Stimulated activated effector memory CD8-positive, alpha-beta T cell treated with anti-CD3 and anti-CD28 coated beads, Interleukin-12 subunit alpha, Interleukin-12 subunit beta, amount 100 ng/mL, for 72 hours (primary cell): ENCODE data around the gene TRPM2.

Source experiments
- ATAC-seq: fragments of 150-1000 bp; cut with Tn5 transposase; 2 replicates; pipeline ENCODE4 v1.10.0; 2021
- DNase-seq, 2 donors: peaks; one replicate each; pipeline ENCODE4 v3.0.0; 2021 to 2022; ENCODE audit warnings: low spot score in 2 of 2
- H3K27ac Mint-ChIP-seq: one replicate; pipeline ENCODE4 v1.8.0; 2022; ENCODE audit warnings: mild to moderate bottlenecking, mixed read lengths
- H3K36me3 Mint-ChIP-seq: one replicate; pipeline ENCODE4 v1.8.0; 2022; ENCODE audit warnings: mild to moderate bottlenecking, mixed read lengths
- H3K4me1 Mint-ChIP-seq: one replicate; pipeline ENCODE4 v1.8.0; 2022; ENCODE audit warnings: mixed read lengths
- H3K4me3 Mint-ChIP-seq: one replicate; pipeline ENCODE4 v1.8.0; 2022; ENCODE audit warnings: mild to moderate bottlenecking, mixed read lengths
- H3K9me3 Mint-ChIP-seq: one replicate; pipeline ENCODE4 v1.8.0; 2022; ENCODE audit warnings: mixed read lengths

Gene TRPM2

DNA sequence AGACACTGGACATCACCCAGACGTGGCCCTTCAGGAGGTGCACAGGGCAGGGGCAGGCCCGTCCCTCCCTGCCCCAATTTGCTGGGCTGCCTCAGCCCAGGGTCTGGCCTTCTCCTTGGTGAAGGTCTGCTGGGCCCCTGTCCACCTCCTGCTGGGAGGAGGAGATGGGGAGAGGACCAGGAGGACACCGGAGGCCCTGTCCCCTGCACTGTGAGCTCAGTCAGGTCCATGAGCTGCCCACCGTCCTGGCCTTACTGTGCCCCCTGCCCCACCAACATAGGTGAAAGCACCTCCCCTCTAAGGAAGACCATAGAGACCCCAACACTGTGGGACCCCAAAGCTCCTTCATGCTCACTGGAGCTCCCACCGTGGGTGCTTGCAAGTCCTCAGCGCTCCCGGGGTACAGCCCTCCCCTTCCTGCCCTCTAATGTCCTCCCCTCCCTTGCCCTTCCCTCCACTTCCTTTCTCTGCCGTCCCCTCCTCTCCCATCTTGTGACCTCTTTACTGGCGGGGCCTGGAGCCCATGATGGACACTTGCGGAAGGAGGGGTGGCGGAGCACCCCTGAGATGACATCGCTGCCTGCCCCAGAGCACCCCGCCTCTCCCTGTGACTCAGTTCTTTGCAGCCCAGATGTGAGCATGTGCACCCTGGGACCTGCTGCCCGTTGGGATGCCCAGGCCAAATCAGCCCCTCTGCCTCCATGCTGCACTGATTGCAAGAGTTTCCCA lies 106.5 kb downstream of the TRPM2 start:
- no peak overlapping the region for H3K4me3 Mint-ChIP-seq
- H3K27ac Mint-ChIP-seq, result no peak overlapping the region
- H3K4me1 Mint-ChIP-seq, result no peaks in the 10 kb centered on the region
- no peaks in the 10 kb centered on the region for H3K36me3 Mint-ChIP-seq
- no peaks in the 10 kb centered on the region for H3K9me3 Mint-ChIP-seq
- no peak for ATAC-seq
- DNase-seq, result no peak

- ATAC-seq, result no peak
- no peak for DNase-seq
- no peaks in the 10 kb centered on the region for H3K4me1 Mint-ChIP-seq
- H3K9me3 Mint-ChIP-seq, result no peaks in the 10 kb centered on the region
- H3K36me3 Mint-ChIP-seq, result no peaks in the 10 kb centered on the region
- H3K4me3 Mint-ChIP-seq, result no peak overlapping the region
- no peak overlapping the region for H3K27ac Mint-ChIP-seq
These were observed 107.0 kb downstream of the TRPM2 start for GRCh38 chr21:44460441-44460755.

- DNase-seq (no peak), ATAC-seq (no peak)
- Mint-ChIP-seq H3K27ac (no peak overlapping the region), H3K36me3 (no peaks in the 10 kb centered on the region), H3K4me1 (no peaks in the 10 kb centered on the region), H3K4me3 (no peak overlapping the region), H3K9me3 (no peaks in the 10 kb centered on the region)
These were observed 107.6 kb downstream of the TRPM2 start for GRCh38 chr21:44461005-44461404.

- no peak for ATAC-seq
- no peak for DNase-seq
- no peaks in the 10 kb centered on the region for H3K4me1 Mint-ChIP-seq
- no peaks in the 10 kb centered on the region for H3K36me3 Mint-ChIP-seq
- no peaks in the 10 kb centered on the region for H3K9me3 Mint-ChIP-seq
- H3K4me3 Mint-ChIP-seq, result no peak overlapping the region
- no peak overlapping the region for H3K27ac Mint-ChIP-seq
These were observed 108.1 kb downstream of the TRPM2 start for GRCh38 chr21:44461464-44462001.

GRCh38 chr21:44462086-44462833 lies 108.8 kb downstream of the TRPM2 start:
- Mint-ChIP-seq H3K36me3 (no peaks in the 10 kb centered on the region), H3K9me3 (no peaks in the 10 kb centered on the region), H3K27ac (no peak overlapping the region), H3K4me3 (no peak overlapping the region), H3K4me1 (no peaks in the 10 kb centered on the region)
- no peak for ATAC-seq
- DNase-seq, result no peak

GRCh38 chr21:44462834-44463200 lies 109.4 kb downstream of the TRPM2 start:
- ATAC-seq (no peak), DNase-seq (no peak)

GRCh38 chr21:44463724-44464123 lies 110.3 kb downstream of the TRPM2 start:
- no peak overlapping the region for H3K4me3 Mint-ChIP-seq
- H3K36me3 Mint-ChIP-seq, result no peaks in the 10 kb centered on the region
- ATAC-seq, result no peak
- no peak overlapping the region for H3K27ac Mint-ChIP-seq
- H3K4me1 Mint-ChIP-seq, result no peaks in the 10 kb centered on the region
- no peaks in the 10 kb centered on the region for H3K9me3 Mint-ChIP-seq
- DNase-seq, result no peak

More at GRCh38 chr21:44462834-44463200, 109.4 kb downstream of the TRPM2 start:
- no peaks in the 10 kb centered on the region for H3K4me1 Mint-ChIP-seq
- H3K9me3 Mint-ChIP-seq, result no peaks in the 10 kb centered on the region
- H3K27ac Mint-ChIP-seq, result no peak overlapping the region
- no peaks in the 10 kb centered on the region for H3K36me3 Mint-ChIP-seq
- no peak overlapping the region for H3K4me3 Mint-ChIP-seq

GRCh38 chr21:44464351-44464750 lies 110.9 kb downstream of the TRPM2 start:
- no peak for ATAC-seq
- Mint-ChIP-seq H3K27ac (no peak overlapping the region), H3K36me3 (no peaks in the 10 kb centered on the region), H3K4me3 (no peak overlapping the region), H3K9me3 (no peaks in the 10 kb centered on the region), H3K4me1 (no peaks in the 10 kb centered on the region)
- no peak for DNase-seq

DNA sequence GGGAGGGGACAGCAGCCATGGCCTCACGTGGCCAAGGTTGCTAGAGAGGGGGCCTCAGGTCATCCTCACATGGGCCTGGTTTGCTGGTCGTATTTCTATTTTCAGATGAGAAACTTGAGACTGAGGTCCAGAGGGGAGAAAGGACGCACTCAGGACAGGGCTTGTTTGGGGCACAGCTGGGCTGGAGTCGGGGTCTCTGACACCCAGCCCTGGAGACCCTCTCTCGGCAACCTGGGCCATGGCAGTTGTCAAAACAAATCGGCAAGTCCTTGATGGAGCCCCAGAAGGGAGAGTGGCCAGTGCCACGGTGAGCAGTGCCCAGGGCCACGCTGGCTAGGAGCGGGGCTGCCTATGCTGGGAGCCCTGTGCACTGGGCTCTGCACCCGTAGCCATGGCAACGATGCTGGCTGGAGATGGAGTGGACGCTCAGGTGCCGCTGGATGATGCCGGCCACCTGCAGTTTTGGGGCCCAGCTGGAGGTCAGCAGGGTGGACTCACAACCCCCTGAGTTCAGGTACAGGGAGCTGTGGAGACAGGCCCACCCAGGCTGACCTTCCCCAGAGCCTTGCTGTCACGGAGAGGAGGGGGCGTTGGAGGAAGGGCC lies 113.0 kb downstream of the TRPM2 start:
- DNase-seq, result no peak
- H3K4me1 Mint-ChIP-seq, result no peaks in the 10 kb centered on the region
- H3K4me3 Mint-ChIP-seq, result no peak overlapping the region
- H3K9me3 Mint-ChIP-seq, result no peaks in the 10 kb centered on the region
- no peaks in the 10 kb centered on the region for H3K36me3 Mint-ChIP-seq
- H3K27ac Mint-ChIP-seq, result no peak overlapping the region
- ATAC-seq, result no peak

- H3K36me3 Mint-ChIP-seq, result no peaks in the 10 kb centered on the region
- ATAC-seq (no peak), DNase-seq (no peak)
- no peaks in the 10 kb centered on the region for H3K9me3 Mint-ChIP-seq
- no peak overlapping the region for H3K4me3 Mint-ChIP-seq
- H3K27ac Mint-ChIP-seq, result no peak overlapping the region
- no peaks in the 10 kb centered on the region for H3K4me1 Mint-ChIP-seq
These were observed 113.8 kb downstream of the TRPM2 start for GRCh38 chr21:44466996-44467858.

DNA sequence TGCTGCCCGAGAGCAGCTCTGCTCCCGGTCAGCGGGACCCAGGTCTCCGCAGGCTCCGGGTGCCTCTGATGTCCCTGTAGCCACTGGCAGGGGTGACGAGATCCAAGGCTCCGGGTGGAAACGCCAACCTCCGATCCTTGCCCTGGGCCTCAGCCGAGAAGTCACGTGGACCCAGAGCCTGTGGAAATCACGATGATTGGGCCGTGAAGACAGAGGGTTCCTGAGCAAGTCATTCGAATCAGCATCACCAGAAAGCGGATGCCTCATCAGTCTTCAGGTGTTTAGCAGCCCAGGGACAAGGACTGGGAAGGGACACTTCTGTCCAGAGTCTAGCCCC lies 114.4 kb downstream of the TRPM2 start:
- H3K36me3 Mint-ChIP-seq, result no peaks in the 10 kb centered on the region
- no peaks in the 10 kb centered on the region for H3K4me1 Mint-ChIP-seq

GRCh38 chr21:44471341-44471740 lies 117.9 kb downstream of the TRPM2 start:
- no peaks in the 10 kb centered on the region for H3K4me1 Mint-ChIP-seq
- H3K36me3 Mint-ChIP-seq, result no peaks in the 10 kb centered on the region
- ATAC-seq (no peak), DNase-seq (no peak)
- no peak overlapping the region for H3K4me3 Mint-ChIP-seq
- H3K27ac Mint-ChIP-seq, result no peak overlapping the region
- no peaks in the 10 kb centered on the region for H3K9me3 Mint-ChIP-seq

More for the DNA sequence above, 114.4 kb downstream of the TRPM2 start:
- ATAC-seq (no peak), DNase-seq (no peak)
- H3K9me3 Mint-ChIP-seq, result no peaks in the 10 kb centered on the region
- H3K27ac Mint-ChIP-seq, result no peak overlapping the region
- no peak overlapping the region for H3K4me3 Mint-ChIP-seq

DNA sequence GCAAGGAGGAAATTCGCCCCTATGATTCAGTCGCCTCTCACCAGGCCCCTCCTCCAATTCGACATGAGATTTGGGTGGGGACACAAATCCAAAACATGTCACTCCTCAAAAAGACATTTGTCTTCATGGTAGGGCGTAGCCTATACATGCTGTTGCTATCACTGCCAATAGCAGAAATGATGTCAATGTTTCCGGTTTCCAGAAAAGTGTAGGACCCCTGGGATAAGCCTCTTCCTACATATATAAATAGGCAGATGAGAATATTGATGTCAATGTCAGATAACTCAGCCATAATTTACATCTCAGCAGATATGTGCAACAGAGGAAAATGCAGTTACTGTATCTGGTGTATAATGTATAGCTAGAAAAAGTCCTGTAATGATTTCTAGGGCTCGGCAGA lies 118.6 kb downstream of the TRPM2 start:
- DNase-seq (no peak), ATAC-seq (no peak)
- H3K4me3 Mint-ChIP-seq, result no peak overlapping the region
- H3K4me1 Mint-ChIP-seq, result no peaks in the 10 kb centered on the region
- H3K9me3 Mint-ChIP-seq, result no peaks in the 10 kb centered on the region
- no peak overlapping the region for H3K27ac Mint-ChIP-seq
- H3K36me3 Mint-ChIP-seq, result no peaks in the 10 kb centered on the region

GRCh38 chr21:44473915-44474555 lies 120.6 kb downstream of the TRPM2 start:
- no peak overlapping the region for H3K4me3 Mint-ChIP-seq
- ATAC-seq, result no peak
- peaks cover 4% of the 10 kb centered on the region for H3K4me1 Mint-ChIP-seq
- no peak for DNase-seq
- peaks cover 2% of the 10 kb centered on the region for H3K36me3 Mint-ChIP-seq
- H3K9me3 Mint-ChIP-seq, result no peaks in the 10 kb centered on the region
- no peak overlapping the region for H3K27ac Mint-ChIP-seq
